HCT116 (cell line): ENCODE data around the gene SLC66A2.

Experiments used
- EGR1 ChIP-seq: IDR thresholded peaks from 2 replicates; pipeline ENCODE4 v1.6.1; 2012; ENCODE audit warnings: low read depth
- EZH2 ChIP-seq: fragments of 200-600 bp; sonication (generic); IDR thresholded peaks from 2 replicates; pipeline ENCODE4 v1.6.1; 2017; ENCODE audit warnings: antibody characterized with exemption, mixed run types
- FOSL1 ChIP-seq: IDR thresholded peaks from 2 replicates; pipeline ENCODE4 v1.6.1; 2012; ENCODE audit warnings: low read depth
- JUND ChIP-seq: IDR thresholded peaks from 2 replicates; pipeline ENCODE4 v1.6.1; 2012
- POLR2A ChIP-seq: IDR thresholded peaks from 2 replicates; pipeline ENCODE4 v1.7.0; 2011; ENCODE audit warnings: borderline replicate concordance; ENCODE audit not compliant: insufficient read depth, insufficient read length; ENCODE audit errors: extremely low read depth
- POLR2AphosphoS5 ChIP-seq: IDR thresholded peaks from 2 replicates; pipeline ENCODE4 v1.6.1; 2011; ENCODE audit warnings: mild to moderate bottlenecking, low read depth, low read length, moderate library complexity
- SP1 ChIP-seq: IDR thresholded peaks from 2 replicates; pipeline ENCODE4 v1.6.1; 2012; ENCODE audit warnings: low read depth
- YY1 ChIP-seq: IDR thresholded peaks from 2 replicates; pipeline ENCODE4 v1.6.1; 2011; ENCODE audit warnings: low read length, low read depth, moderate library complexity, mild to moderate bottlenecking; ENCODE audit not compliant: insufficient replicate concordance; ENCODE audit errors: extremely low read depth
- TF ChIP-seq, protein P1 (sequence below), 3 experiments: fragments of 200-600 bp in 1 of 3; sonication (generic) in 1 of 3; IDR thresholded peaks in 2 of 3; conservative IDR thresholded peaks in 1 of 3; 2 replicates each; pipeline ENCODE4 v1.5.1; 2012 to 2017; ENCODE audit warnings: low read depth in 2 of 3, low read length in 2 of 3, antibody characterized with exemption in 1 of 3, borderline replicate concordance in 1 of 3, control low read depth in 1 of 3, mild to moderate bottlenecking in 1 of 3, mixed read lengths in 1 of 3, mixed run types in 1 of 3, moderate library complexity in 1 of 3; ENCODE audit not compliant: insufficient read depth in 1 of 3
- TF ChIP-seq, protein P2 (sequence below): IDR thresholded peaks from 2 replicates; pipeline ENCODE4 v1.6.1; 2012
- TF ChIP-seq, protein P3 (sequence below): IDR thresholded peaks from 2 replicates; pipeline ENCODE4 v1.6.1; 2012

DNA sequence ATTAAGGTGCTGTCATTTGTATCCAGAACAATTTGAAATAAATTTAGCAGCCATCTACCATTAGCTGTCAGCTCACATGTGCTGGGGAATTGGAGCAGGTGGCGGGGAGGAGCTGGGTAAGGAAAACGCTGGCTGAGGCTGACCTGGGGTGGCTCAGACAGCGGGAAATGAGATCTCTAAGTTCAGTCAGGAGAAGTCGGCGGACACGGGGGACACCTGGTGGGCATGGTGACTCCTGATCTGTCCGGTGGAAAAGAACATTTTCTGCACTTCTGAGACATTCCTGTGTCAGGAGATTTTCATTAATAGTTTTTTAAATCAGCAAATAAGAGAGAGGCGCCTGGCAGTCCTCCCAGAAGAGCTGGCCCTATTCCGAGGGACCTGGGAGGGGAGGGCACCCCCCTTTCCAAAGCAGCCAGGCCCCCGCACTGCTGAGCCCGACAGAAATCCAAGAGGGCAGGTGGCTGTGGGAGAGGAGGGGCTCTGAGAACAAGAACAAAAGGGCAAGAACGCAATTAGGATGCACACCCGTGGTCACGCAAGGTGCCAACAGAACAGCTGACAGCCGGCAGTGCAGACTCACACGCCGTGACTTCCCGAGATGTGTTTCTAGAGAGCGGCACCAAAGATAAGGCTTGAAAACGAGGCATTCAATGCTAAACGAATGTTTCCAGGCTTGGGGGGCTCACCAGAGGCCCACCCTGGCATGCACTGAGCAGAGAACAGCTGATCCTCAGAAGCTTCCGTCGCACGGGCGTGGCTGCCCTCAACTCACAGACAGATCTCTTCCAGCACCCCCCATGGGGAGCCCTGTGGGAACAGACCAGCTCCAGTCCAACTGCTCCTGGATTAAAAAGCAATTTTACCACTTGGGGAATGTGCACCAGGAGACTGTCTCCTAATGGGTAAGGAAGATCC, 26.4 kb downstream of the SLC66A2 start:
- TF ChIP-seq, protein P1, sequence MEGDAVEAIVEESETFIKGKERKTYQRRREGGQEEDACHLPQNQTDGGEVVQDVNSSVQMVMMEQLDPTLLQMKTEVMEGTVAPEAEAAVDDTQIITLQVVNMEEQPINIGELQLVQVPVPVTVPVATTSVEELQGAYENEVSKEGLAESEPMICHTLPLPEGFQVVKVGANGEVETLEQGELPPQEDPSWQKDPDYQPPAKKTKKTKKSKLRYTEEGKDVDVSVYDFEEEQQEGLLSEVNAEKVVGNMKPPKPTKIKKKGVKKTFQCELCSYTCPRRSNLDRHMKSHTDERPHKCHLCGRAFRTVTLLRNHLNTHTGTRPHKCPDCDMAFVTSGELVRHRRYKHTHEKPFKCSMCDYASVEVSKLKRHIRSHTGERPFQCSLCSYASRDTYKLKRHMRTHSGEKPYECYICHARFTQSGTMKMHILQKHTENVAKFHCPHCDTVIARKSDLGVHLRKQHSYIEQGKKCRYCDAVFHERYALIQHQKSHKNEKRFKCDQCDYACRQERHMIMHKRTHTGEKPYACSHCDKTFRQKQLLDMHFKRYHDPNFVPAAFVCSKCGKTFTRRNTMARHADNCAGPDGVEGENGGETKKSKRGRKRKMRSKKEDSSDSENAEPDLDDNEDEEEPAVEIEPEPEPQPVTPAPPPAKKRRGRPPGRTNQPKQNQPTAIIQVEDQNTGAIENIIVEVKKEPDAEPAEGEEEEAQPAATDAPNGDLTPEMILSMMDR (IDR thresholded peaks at IDR 0.05 in 2 of 3, conservative IDR thresholded peaks at IDR 0.05 in 1 of 3; ENCODE audit: borderline replicate concordance in 1 of 3, insufficient read depth in 1 of 3, low read depth in 2 of 3, low read length in 2 of 3), result no peak
- TF ChIP-seq POLR2A, result no peak
- no peak for TF ChIP-seq FOSL1
- TF ChIP-seq EGR1, result no peak
- TF ChIP-seq, protein P2, sequence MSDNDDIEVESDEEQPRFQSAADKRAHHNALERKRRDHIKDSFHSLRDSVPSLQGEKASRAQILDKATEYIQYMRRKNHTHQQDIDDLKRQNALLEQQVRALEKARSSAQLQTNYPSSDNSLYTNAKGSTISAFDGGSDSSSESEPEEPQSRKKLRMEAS, result no peak
- no peak for TF ChIP-seq EZH2
- no peak for TF ChIP-seq JUND
- TF ChIP-seq, protein P3, sequence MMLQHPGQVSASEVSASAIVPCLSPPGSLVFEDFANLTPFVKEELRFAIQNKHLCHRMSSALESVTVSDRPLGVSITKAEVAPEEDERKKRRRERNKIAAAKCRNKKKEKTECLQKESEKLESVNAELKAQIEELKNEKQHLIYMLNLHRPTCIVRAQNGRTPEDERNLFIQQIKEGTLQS, result no peak
- no peak for TF ChIP-seq SP1
- no peak for TF ChIP-seq POLR2AphosphoS5
- no peak for TF ChIP-seq YY1
